Nephron progenitor cell (in vitro differentiated cells): ENCODE data around the gene MAST4.

Source experiments
- DNase-seq: peaks from one replicate; pipeline ENCODE4 v3.0.0; 2021
- H3K27ac Mint-ChIP-seq: 2 replicates; pipeline ENCODE4 v1.8.0; 2021; ENCODE audit warnings: mild to moderate bottlenecking, moderate library complexity, mixed read lengths
- H3K27me3 Mint-ChIP-seq: 2 replicates; pipeline ENCODE4 v1.8.0; 2021; ENCODE audit warnings: mild to moderate bottlenecking, low read depth, mixed read lengths; ENCODE audit not compliant: poor library complexity
- H3K36me3 Mint-ChIP-seq: 2 replicates; pipeline ENCODE4 v1.8.0; 2021; ENCODE audit warnings: low read depth, mixed read lengths
- H3K4me1 Mint-ChIP-seq: 2 replicates; pipeline ENCODE4 v1.8.0; 2021; ENCODE audit warnings: mixed read lengths
- H3K4me3 Mint-ChIP-seq: 2 replicates; pipeline ENCODE4 v1.8.0; 2021; ENCODE audit warnings: mild to moderate bottlenecking, moderate library complexity, mixed read lengths
- H3K9me3 Mint-ChIP-seq: 2 replicates; pipeline ENCODE4 v1.8.0; 2021; ENCODE audit warnings: mild to moderate bottlenecking, moderate library complexity, mixed read lengths
- CTCF ChIP-seq: fragments of 200-600 bp; sonication (generic); IDR thresholded peaks from 2 replicates; pipeline ENCODE4 v1.5.0; 2021; ENCODE audit warnings: antibody characterized with exemption

MAST4 gene

DNA sequence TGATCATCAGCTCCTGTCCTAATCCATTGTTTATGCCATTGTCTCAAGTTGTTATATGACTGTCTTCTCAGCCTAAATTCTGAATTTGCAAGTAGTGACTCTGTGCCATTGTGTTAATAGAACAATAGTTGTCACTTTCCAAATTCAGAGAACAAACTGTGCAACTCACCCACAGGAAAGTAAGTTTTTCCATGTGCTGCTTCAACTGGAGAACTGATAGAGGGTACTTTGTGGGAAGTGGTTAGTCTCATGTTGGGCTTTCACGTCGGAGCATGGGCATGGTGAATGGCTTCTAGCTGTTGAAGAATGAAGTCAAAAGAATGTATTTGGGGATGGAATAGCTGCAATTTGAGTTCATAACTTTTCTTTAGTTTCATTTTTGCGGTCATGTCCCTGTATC, 454.4 kb downstream of the MAST4 start:
- H3K36me3 Mint-ChIP-seq, result peaks cover 6% of the 10 kb centered on the region
- TF ChIP-seq CTCF, result no peak
- H3K9me3 Mint-ChIP-seq, result no peaks in the 10 kb centered on the region
- no peak for DNase-seq
- H3K27me3 Mint-ChIP-seq, result peaks cover 3% of the 10 kb centered on the region
- no peak overlapping the region for H3K27ac Mint-ChIP-seq
- H3K4me3 Mint-ChIP-seq, result no peak overlapping the region
- peaks cover 10% of the 10 kb centered on the region for H3K4me1 Mint-ChIP-seq

- no peak for TF ChIP-seq CTCF
- H3K27ac Mint-ChIP-seq, result no peak overlapping the region
- no peak overlapping the region for H3K4me3 Mint-ChIP-seq
- DNase-seq, result no peak
- H3K27me3 Mint-ChIP-seq, result peaks cover 3% of the 10 kb centered on the region
- H3K9me3 Mint-ChIP-seq, result no peaks in the 10 kb centered on the region
- H3K36me3 Mint-ChIP-seq, result peaks cover 6% of the 10 kb centered on the region
- peaks cover 10% of the 10 kb centered on the region for H3K4me1 Mint-ChIP-seq
These were observed 455.0 kb downstream of the MAST4 start for GRCh38 chr5:67051164-67051563.

GRCh38 chr5:67052034-67052433, 455.8 kb downstream of the MAST4 start:
- peaks cover 3% of the 10 kb centered on the region for H3K27me3 Mint-ChIP-seq
- H3K27ac Mint-ChIP-seq, result no peak overlapping the region
- peaks cover 6% of the 10 kb centered on the region for H3K36me3 Mint-ChIP-seq
- H3K4me3 Mint-ChIP-seq, result no peak overlapping the region
- no peaks in the 10 kb centered on the region for H3K9me3 Mint-ChIP-seq
- no peak for TF ChIP-seq CTCF
- no peak for DNase-seq
- H3K4me1 Mint-ChIP-seq, result peaks cover 10% of the 10 kb centered on the region

DNA sequence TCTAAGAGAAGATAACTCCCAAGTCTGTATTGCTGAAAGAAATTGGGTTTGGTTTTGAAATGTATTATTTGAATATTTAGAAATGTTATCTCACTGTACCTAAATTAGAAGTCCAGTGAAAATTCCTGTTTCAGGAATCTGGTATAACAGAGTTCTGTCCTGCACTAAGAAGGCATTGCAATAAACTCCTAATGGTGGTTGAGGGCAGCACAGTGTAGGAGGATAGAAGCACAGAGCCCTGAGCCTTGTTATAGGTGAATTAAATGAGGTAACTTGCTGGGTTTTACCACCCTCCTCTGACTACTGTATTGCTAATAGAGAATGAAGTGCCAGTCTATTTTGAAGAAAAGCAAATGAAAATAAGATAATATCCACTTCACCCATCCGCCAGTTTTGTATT, 457.0 kb downstream of the MAST4 start:
- Mint-ChIP-seq H3K36me3 (peaks cover 6% of the 10 kb centered on the region), H3K4me1 (no peaks in the 10 kb centered on the region), H3K9me3 (no peaks in the 10 kb centered on the region), H3K4me3 (no peak overlapping the region), H3K27ac (no peak overlapping the region), H3K27me3 (peaks cover 3% of the 10 kb centered on the region)
- DNase-seq, result no peak
- TF ChIP-seq CTCF, result no peak

GRCh38 chr5:67058998-67059743, 463.0 kb downstream of the MAST4 start:
- peak overlapping the region; percentile 73 for H3K27ac Mint-ChIP-seq
- H3K36me3 Mint-ChIP-seq, result peaks cover 15% of the 10 kb centered on the region
- no peaks in the 10 kb centered on the region for H3K9me3 Mint-ChIP-seq
- no peaks in the 10 kb centered on the region for H3K27me3 Mint-ChIP-seq
- H3K4me1 Mint-ChIP-seq, result peaks cover 21% of the 10 kb centered on the region
- H3K4me3 Mint-ChIP-seq, result no peak overlapping the region
- no peak for TF ChIP-seq CTCF
- DNase-seq, result no peak
